Mesenchymal stem cell (in vitro differentiated cells and primary cell): ENCODE data around the gene RPS16.

Experiments used
- DNase-seq: peaks from one replicate; pipeline ENCODE4 v3.0.0-alpha.2; 2013
- H2AFZ ChIP-seq: one replicate; pipeline ENCODE4 v1.6.1; 2013; ENCODE audit warnings: low read depth, mild to moderate bottlenecking, control low read depth, inconsistent platforms, low read length, moderate library complexity
- H2AK5ac ChIP-seq: 2 replicates; pipeline ENCODE4 v1.6.1; 2013; ENCODE audit warnings: low read length, moderate library complexity, mild to moderate bottlenecking, inconsistent platforms; ENCODE audit not compliant: severe bottlenecking
- H2BK120ac ChIP-seq: one replicate; pipeline ENCODE4 v1.6.1; 2013; ENCODE audit warnings: low read depth, mild to moderate bottlenecking, inconsistent platforms, low read length, moderate library complexity
- H2BK12ac ChIP-seq, 2 experiments: one replicate each; pipeline ENCODE4 v1.6.1; 2013; ENCODE audit warnings: inconsistent platforms in 2 of 2, low read length in 2 of 2, mild to moderate bottlenecking in 2 of 2, moderate library complexity in 2 of 2, control low read depth in 1 of 2
- H2BK15ac ChIP-seq: one replicate; pipeline ENCODE4 v1.6.1; 2013; ENCODE audit warnings: mild to moderate bottlenecking, low read depth, inconsistent platforms; ENCODE audit not compliant: poor library complexity, severe bottlenecking
- H2BK5ac ChIP-seq: 2 replicates; pipeline ENCODE4 v1.6.1; 2013; ENCODE audit warnings: low read depth, mild to moderate bottlenecking, low read length, control low read depth, inconsistent platforms; ENCODE audit not compliant: poor library complexity, severe bottlenecking
- H3K14ac ChIP-seq, 2 experiments: one replicate each; pipeline ENCODE4 v1.6.1; 2013; ENCODE audit warnings: inconsistent platforms in 2 of 2, low read length in 2 of 2, control low read depth in 1 of 2, mild to moderate bottlenecking in 1 of 2, moderate library complexity in 1 of 2
- H3K18ac ChIP-seq, 2 experiments: one replicate each; pipeline ENCODE4 v1.6.1; 2013; ENCODE audit warnings: inconsistent platforms in 2 of 2, low read length in 2 of 2, control low read depth in 1 of 2, low read depth in 1 of 2, mild to moderate bottlenecking in 1 of 2
- H3K23ac ChIP-seq, 2 experiments: one replicate each; pipeline ENCODE4 v1.6.1; 2013; ENCODE audit warnings: inconsistent platforms in 2 of 2, low read length in 2 of 2, mild to moderate bottlenecking in 2 of 2, moderate library complexity in 2 of 2, control low read depth in 1 of 2
- H3K27ac ChIP-seq: 2 replicates; pipeline ENCODE4 v1.5.1; 2013; ENCODE audit warnings: mild to moderate bottlenecking, moderate library complexity, low read length, control low read depth, inconsistent platforms; ENCODE audit not compliant: poor library complexity, severe bottlenecking
- H3K27me3 ChIP-seq, 2 experiments: 2 replicates each; pipeline versions ENCODE4 v1.6.1 to v1.7.0; 2013; ENCODE audit warnings: low read length in 2 of 2, mild to moderate bottlenecking in 2 of 2, moderate library complexity in 2 of 2, control low read depth in 1 of 2, inconsistent platforms in 1 of 2; ENCODE audit not compliant: control insufficient read depth in 1 of 2, insufficient read depth in 1 of 2
- H3K36me3 ChIP-seq, 2 experiments: 2 replicates each; pipeline versions ENCODE4 v1.6.1 to v1.7.0; 2013; ENCODE audit warnings: low read length in 2 of 2, control low read depth in 1 of 2, inconsistent platforms in 1 of 2, low read depth in 1 of 2, mild to moderate bottlenecking in 1 of 2; ENCODE audit not compliant: insufficient read depth in 2 of 2, control insufficient read depth in 1 of 2
- H3K4ac ChIP-seq, 2 experiments: one replicate each; pipeline ENCODE4 v1.6.1; 2013; ENCODE audit warnings: inconsistent platforms in 2 of 2, low read length in 2 of 2, mild to moderate bottlenecking in 2 of 2, moderate library complexity in 2 of 2, control low read depth in 1 of 2, low read depth in 1 of 2
- H3K4me1 ChIP-seq: 2 replicates; pipeline ENCODE4 v1.6.1; 2013; ENCODE audit warnings: low read depth, low read length, control low read depth; ENCODE audit not compliant: control insufficient read depth, insufficient read depth
- H3K4me2 ChIP-seq: 2 replicates; pipeline ENCODE4 v1.6.1; 2013; ENCODE audit warnings: low read length, mild to moderate bottlenecking, inconsistent platforms; ENCODE audit not compliant: poor library complexity, severe bottlenecking
- H3K4me3 ChIP-seq, 2 experiments: 2 replicates each; pipeline versions ENCODE4 v1.5.1 to v1.7.0; 2013; ENCODE audit warnings: low read length in 2 of 2, mild to moderate bottlenecking in 2 of 2, control low read depth in 1 of 2, low read depth in 1 of 2; ENCODE audit not compliant: insufficient read depth in 1 of 2
- H3K79me1 ChIP-seq: replicated peaks from 2 replicates; pipeline ENCODE4 v1.6.1; 2013; ENCODE audit warnings: mild to moderate bottlenecking, control low read depth, low read length, inconsistent platforms; ENCODE audit not compliant: poor library complexity, severe bottlenecking
- H3K9ac ChIP-seq: 2 replicates; pipeline ENCODE4 v1.7.0; 2013; ENCODE audit warnings: mild to moderate bottlenecking, low read length, moderate library complexity
- H3K9me3 ChIP-seq: 2 replicates; pipeline ENCODE4 v1.7.0; 2013; ENCODE audit warnings: mild to moderate bottlenecking, low read length; ENCODE audit not compliant: control insufficient read depth
- H4K8ac ChIP-seq: one replicate; pipeline ENCODE4 v1.6.1; 2013; ENCODE audit warnings: inconsistent platforms, mild to moderate bottlenecking, low read length, moderate library complexity
- H4K91ac ChIP-seq: one replicate; pipeline ENCODE4 v1.6.1; 2013; ENCODE audit warnings: mild to moderate bottlenecking, low read length, inconsistent platforms
- WGBS: methylation state at CpG from one replicate; pipeline ENCODE4 v1.1.7; 2013; ENCODE audit warnings: mixed read lengths; 5-methylcytosine and 5-hydroxymethylcytosine counted together

The RPS16 gene

GRCh38 chr19:39407410-39407659 lies 28.4 kb downstream of the RPS16 start:
- no peak overlapping the region for H3K14ac ChIP-seq
- peak overlapping the region; percentile 94 to 97 for H3K18ac ChIP-seq
- no peaks in the 10 kb centered on the region for H3K9me3 ChIP-seq
- H3K4me3 ChIP-seq, result peak overlapping the region; percentile 88 to 95
- no peak overlapping the region for H2AK5ac ChIP-seq
- no peak overlapping the region for H3K23ac ChIP-seq
- peak overlapping the region; percentile 98 for H3K9ac ChIP-seq
- no peaks in the 10 kb centered on the region for H3K27me3 ChIP-seq
- peak overlapping the region; percentile 60 for H3K4me2 ChIP-seq
- H3K27ac ChIP-seq, result peak overlapping the region; percentile 92
- no peak overlapping the region for H2AFZ ChIP-seq
- peak overlapping the region; percentile 30 for H2BK15ac ChIP-seq
- H3K36me3 ChIP-seq, result peaks cover 13 to 15% of the 10 kb centered on the region in 2 experiments
- peaks cover 43% of the 10 kb centered on the region for H3K4me1 ChIP-seq
- peak overlapping the region in 1 of 2 experiments; percentile 94 for H3K4ac ChIP-seq
- no peak overlapping the region for H2BK12ac ChIP-seq
- H2BK120ac ChIP-seq, result peak overlapping the region; percentile 71
- 6% methylated on average over 14 of the region's 14 CpGs for WGBS
- H4K91ac ChIP-seq, result no peak overlapping the region
- H2BK5ac ChIP-seq, result no peak overlapping the region
- H3K79me1 ChIP-seq, result no peaks in the 10 kb centered on the region
- H4K8ac ChIP-seq, result no peak overlapping the region
- DNase-seq, result no peak

- Histone ChIP-seq H3K4ac (peak within 1 kb of the TSS; percentile 89 to 94), H3K36me3 (peaks cover 13 to 15% of the 10 kb centered on the region in 2 experiments), H2BK12ac (peak within 1 kb of the TSS; percentile 91 to 96), H2BK15ac (peak within 1 kb of the TSS; percentile 92), H3K23ac (peak within 1 kb of the TSS in 1 of 2 experiments; percentile 91), H3K4me2 (peak within 1 kb of the TSS; percentile 60), H2AFZ (no peak within 1 kb of the TSS), H3K18ac (peak within 1 kb of the TSS; percentile 94 to 97), H3K4me1 (peaks cover 48% of the 10 kb centered on the region), H3K9me3 (no peaks in the 10 kb centered on the region), H2BK120ac (peak within 1 kb of the TSS; percentile 71), H3K4me3 (peak within 1 kb of the TSS; percentile 88 to 95), H4K91ac (peak within 1 kb of the TSS; percentile 91), H2AK5ac (peak within 1 kb of the TSS; percentile 61), H3K79me1 (no peaks in the 10 kb centered on the region), H4K8ac (peak within 1 kb of the TSS; percentile 85), H3K9ac (peak within 1 kb of the TSS; percentile 98), H3K27me3 (no peaks in the 10 kb centered on the region), H2BK5ac (peak within 1 kb of the TSS; percentile 85), H3K27ac (peak within 1 kb of the TSS; percentile 92), H3K14ac (peak within 1 kb of the TSS in 1 of 2 experiments; percentile 97)
- DNase-seq, result peak; percentile 97
- WGBS, result under 1% methylated on average over 52 of the region's 56 CpGs
Measured at GRCh38 chr19:39406656-39407409, 28.9 kb downstream of the RPS16 start, which contains the start of gene ZFP36. TSS of gene ZFP36 (plus strand) at chr19:39406847. CDS start at chr19:39406905, 58 bp downstream.

GRCh38 chr19:39405958-39406655 lies 29.6 kb downstream of the RPS16 start:
- DNase-seq, result peak; percentile 82
- Histone ChIP-seq H2BK5ac (no peak overlapping the region), H3K27ac (peak overlapping the region; percentile 3), H3K14ac (peak overlapping the region in 1 of 2 experiments; percentile 49), H4K91ac (no peak overlapping the region), H3K9me3 (no peaks in the 10 kb centered on the region), H3K36me3 (peaks cover 13 to 15% of the 10 kb centered on the region in 2 experiments), H3K18ac (peak overlapping the region; percentile 64 to 82), H3K79me1 (no peaks in the 10 kb centered on the region), H4K8ac (peak overlapping the region; percentile 74), H2BK12ac (peak overlapping the region; percentile 14 to 87), H3K4me2 (peak overlapping the region; percentile 46), H3K4ac (peak overlapping the region; percentile 29 to 75), H2AK5ac (peak overlapping the region; percentile 53), H3K4me3 (peak overlapping the region; percentile 59 to 76), H2BK120ac (peak overlapping the region; percentile 64), H3K4me1 (peaks cover 44% of the 10 kb centered on the region), H3K23ac (no peak overlapping the region), H2AFZ (no peak overlapping the region), H2BK15ac (peak overlapping the region; percentile 92), H3K27me3 (no peaks in the 10 kb centered on the region), H3K9ac (peak overlapping the region; percentile 93)
- WGBS, result 22% methylated on average over 21 of the region's 22 CpGs
